HEK293 (cell line): Measurements from ENCODE around the gene CBR4.

ENCODE experiments used
- ATF2 ChIP-seq: fragments of 450-650 bp; formaldehyde crosslinking; IDR thresholded peaks from 2 replicates; pipeline ENCODE4 v1.5.1; 2016; ENCODE audit warnings: missing biosample characterization, missing genetic modification characterization, low read depth
- CTCF ChIP-seq: fragments of 450-650 bp; formaldehyde crosslinking; IDR thresholded peaks from 2 replicates; pipeline ENCODE4 v1.5.1; 2016; ENCODE audit warnings: missing biosample characterization, missing genetic modification characterization
- PATZ1 ChIP-seq: fragments of 450-650 bp; formaldehyde crosslinking; IDR thresholded peaks from 2 replicates; pipeline ENCODE4 v1.5.1; 2016; ENCODE audit warnings: missing biosample characterization, missing genetic modification characterization
- SETDB1 ChIP-seq: IDR thresholded peaks from one replicate; pipeline ENCODE4 v1.6.1; 2017; ENCODE audit warnings: mild to moderate bottlenecking, low read length, moderate library complexity, mixed read lengths; ENCODE audit not compliant: insufficient read length
- ZBTB8A ChIP-seq: fragments of 450-650 bp; formaldehyde crosslinking; IDR thresholded peaks from 2 replicates; pipeline ENCODE4 v1.5.1; 2016; ENCODE audit warnings: missing biosample characterization, missing genetic modification characterization
- ZNF19 ChIP-seq: fragments of 450-650 bp; formaldehyde crosslinking; IDR thresholded peaks from 2 replicates; pipeline ENCODE4; 2016; ENCODE audit warnings: missing biosample characterization, missing genetic modification characterization, low read depth
- ZNF274 ChIP-seq, 2 experiments: fragments of 200-500 bp in 1 of 2; fragments of 450-650 bp in 1 of 2; sonication (Bioruptor generic) in 1 of 2; formaldehyde crosslinking in 1 of 2; IDR thresholded peaks; 2 replicates each; pipeline versions ENCODE4 v1.5.1 to v1.6.1; 2014 to 2016; ENCODE audit warnings: borderline replicate concordance in 1 of 2, inconsistent platforms in 1 of 2, low read length in 1 of 2, missing biosample characterization in 1 of 2, missing genetic modification characterization in 1 of 2
- ZNF324 ChIP-seq: fragments of 450-650 bp; formaldehyde crosslinking; IDR thresholded peaks from 2 replicates; pipeline ENCODE4 v1.5.1; 2016; ENCODE audit warnings: missing biosample characterization, missing genetic modification characterization
- ZNF416 ChIP-seq: fragments of 450-650 bp; formaldehyde crosslinking; IDR thresholded peaks from 2 replicates; pipeline ENCODE4 v1.5.1; 2016; ENCODE audit warnings: missing biosample characterization, missing genetic modification characterization
- ZNF48 ChIP-seq: fragments of 450-650 bp; formaldehyde crosslinking; IDR thresholded peaks from 2 replicates; pipeline ENCODE4 v1.5.1; 2016; ENCODE audit warnings: missing biosample characterization, missing genetic modification characterization
- ZNF555 ChIP-seq: fragments of 450-650 bp; formaldehyde crosslinking; conservative IDR thresholded peaks from 2 replicates; pipeline ENCODE4 v1.5.1; 2017; ENCODE audit warnings: missing biosample characterization, mild to moderate bottlenecking, missing genetic modification characterization, inconsistent platforms
- ZNF707 ChIP-seq: fragments of 450-650 bp; formaldehyde crosslinking; IDR thresholded peaks from 2 replicates; pipeline ENCODE4 v1.5.1; 2016; ENCODE audit warnings: missing biosample characterization, missing genetic modification characterization
- ZNF792 ChIP-seq: fragments of 450-650 bp; formaldehyde crosslinking; IDR thresholded peaks from 2 replicates; pipeline ENCODE4 v1.5.1; 2016; ENCODE audit warnings: missing biosample characterization, missing genetic modification characterization

GRCh38 chr4:168972596-168972995, 37.5 kb downstream of the CBR4 start:
- no peak for TF ChIP-seq ZNF707 (tag by site-specific recombination)
- TF ChIP-seq ZNF274 (IDR thresholded peaks at IDR 0.05; ENCODE audit: low read length): no peak
- TF ChIP-seq ZNF274 (tag by site-specific recombination; IDR thresholded peaks at IDR 0.05; ENCODE audit: borderline replicate concordance): no peak
- TF ChIP-seq ATF2 (tag by site-specific recombination): no peak
- no peak for TF ChIP-seq CTCF
- no peak for TF ChIP-seq SETDB1
- no peak for TF ChIP-seq ZNF555 (tag by site-specific recombination)
- TF ChIP-seq ZNF792 (tag by site-specific recombination): no peak
- no peak for TF ChIP-seq ZNF19 (tag by site-specific recombination)
- no peak for TF ChIP-seq ZNF416 (tag by site-specific recombination)
- no peak for TF ChIP-seq PATZ1
- TF ChIP-seq ZNF324 (tag by site-specific recombination): no peak
- TF ChIP-seq ZNF48 (tag by site-specific recombination): no peak
- TF ChIP-seq ZBTB8A: no peak
